MG63 (cell line): Measurements from ENCODE around the gene SLC6A17. TPM values are rescaled to one million over a fixed set of nuclear protein-coding genes. Genes with fewer than 3 reads are reported as not detected.

Experiments used
- total RNA-seq: library from RNA; depleted of rRNA; stranded (reverse); fragments of >200 nt; shearing (Covaris generic); gene quantifications from 2 replicates; pipeline ENCODE4 v1.2.3, GENCODE V29; 2014; ENCODE audit warnings: low replicate concordance; rRNA removed

Gene SLC6A17
- total RNA-seq, 1 experiment from 2014 or later, result 1.1 TPM

Other genes with a start within 250 kb of the SLC6A17 start
- gene CSF1, start 239.6 kb upstream of the SLC6A17 start, total RNA-seq, result 155 and 224 TPM in 2 replicates
- 55.4 and 64.5 TPM in 2 replicates for gene AHCYL1, start 165.7 kb upstream of the SLC6A17 start, total RNA-seq
- 39.6 and 41.0 TPM in 2 replicates for gene STRIP1, start 115.9 kb upstream of the SLC6A17 start, total RNA-seq
- 11.3 and 14.9 TPM in 2 replicates for gene ALX3, start 79.8 kb upstream of the SLC6A17 start, total RNA-seq
- gene UBL4B, start 38.1 kb upstream of the SLC6A17 start, total RNA-seq, result not detected in 2 replicates
- gene KCNC4, start 59.8 kb downstream of the SLC6A17 start, total RNA-seq, result 3.1 and 4.4 TPM in 2 replicates
- 25.5 and 26.0 TPM in 2 replicates for gene RBM15, start 188.9 kb downstream of the SLC6A17 start, total RNA-seq
- gene SLC16A4, start 240.5 kb downstream of the SLC6A17 start, total RNA-seq, result 30.5 and 32.0 TPM in 2 replicates